GM12801 (cell line): ENCODE data around the gene SERPINB11.

Source experiments
- CTCF ChIP-seq: IDR thresholded peaks from one replicate; pipeline ENCODE4 v1.5.1; 2011; ENCODE audit warnings: control low read depth; ENCODE audit not compliant: insufficient read length; ENCODE audit errors: extremely low read depth

SERPINB11 gene

GRCh38 chr18:63758615-63759240 is 56.0 kb downstream of the SERPINB11 start:
- TF ChIP-seq CTCF = no peak

- TF ChIP-seq CTCF = no peak
These were observed 59.8 kb downstream of the SERPINB11 start for GRCh38 chr18:63762518-63762917.

- no peak for TF ChIP-seq CTCF
These were observed 61.3 kb downstream of the SERPINB11 start for GRCh38 chr18:63763831-63764600.

GRCh38 chr18:63765837-63766236 is 63.1 kb downstream of the SERPINB11 start:
- TF ChIP-seq CTCF = no peak
